Type B pancreatic cell (in vitro differentiated cells): ENCODE data around the gene HS3ST1. TPM values are rescaled to one million over a fixed set of nuclear protein-coding genes. Genes with fewer than 3 reads are reported as not detected.

Experiments used
- DNase-seq: peaks from one replicate; pipeline ENCODE4 v3.0.0; 2021; ENCODE audit warnings: mixed read lengths; ENCODE audit not compliant: unreplicated experiment; ENCODE audit errors: extremely low spot score
- H3K27ac Mint-ChIP-seq: 2 replicates; pipeline ENCODE4 v1.8.0; 2021; ENCODE audit warnings: mild to moderate bottlenecking, mixed read lengths
- H3K27me3 Mint-ChIP-seq: 2 replicates; pipeline ENCODE4 v1.8.0; 2021; ENCODE audit warnings: mixed read lengths
- H3K36me3 Mint-ChIP-seq: 2 replicates; pipeline ENCODE4 v1.8.0; 2021; ENCODE audit warnings: mixed read lengths
- H3K4me1 Mint-ChIP-seq: one replicate; pipeline ENCODE4 v1.8.0; 2021; ENCODE audit warnings: mixed read lengths; ENCODE audit not compliant: unreplicated experiment
- H3K4me3 Mint-ChIP-seq: 2 replicates; pipeline ENCODE4 v1.8.0; 2021; ENCODE audit warnings: mild to moderate bottlenecking, mixed read lengths
- H3K9me3 Mint-ChIP-seq: 2 replicates; pipeline ENCODE4 v1.8.0; 2021; ENCODE audit warnings: mixed read lengths
- CTCF ChIP-seq: fragments of 200-600 bp; sonication (generic); conservative IDR thresholded peaks from 2 replicates; pipeline ENCODE4 v1.5.0; 2021; ENCODE audit warnings: antibody characterized with exemption, mild to moderate bottlenecking
- total RNA-seq: library from RNA; stranded (reverse); gene quantifications from 2 replicates; pipeline ENCODE4 v1.2.1, GENCODE V29; 2021; ENCODE audit warnings: low replicate concordance

The HS3ST1 gene
- total RNA-seq, 1 donor from 2014 or later = 2.5 TPM

- H3K36me3 Mint-ChIP-seq = no peaks in the 10 kb centered on the region
- no peak overlapping the region for H3K4me3 Mint-ChIP-seq
- TF ChIP-seq CTCF = no peak
- peaks cover 3% of the 10 kb centered on the region for H3K4me1 Mint-ChIP-seq
- peaks cover 14% of the 10 kb centered on the region for H3K9me3 Mint-ChIP-seq
- H3K27me3 Mint-ChIP-seq = no peaks in the 10 kb centered on the region
- no peak overlapping the region for H3K27ac Mint-ChIP-seq
- DNase-seq = no peak
Measured at GRCh38 chr4:11463707-11464106, 35.0 kb upstream of the HS3ST1 start.

- TF ChIP-seq CTCF = no peak
- no peak for DNase-seq
- no peak overlapping the region for H3K4me3 Mint-ChIP-seq
- H3K9me3 Mint-ChIP-seq = peaks cover 21% of the 10 kb centered on the region
- H3K4me1 Mint-ChIP-seq = peaks cover 3% of the 10 kb centered on the region
- no peaks in the 10 kb centered on the region for H3K36me3 Mint-ChIP-seq
- H3K27ac Mint-ChIP-seq = no peak overlapping the region
- no peaks in the 10 kb centered on the region for H3K27me3 Mint-ChIP-seq
Measured at GRCh38 chr4:11456401-11456800, 27.7 kb upstream of the HS3ST1 start.

GRCh38 chr4:11455201-11455835, 26.6 kb upstream of the HS3ST1 start:
- H3K9me3 Mint-ChIP-seq = peaks cover 15% of the 10 kb centered on the region
- H3K27ac Mint-ChIP-seq = no peak overlapping the region
- DNase-seq = no peak
- no peak for TF ChIP-seq CTCF
- H3K27me3 Mint-ChIP-seq = no peaks in the 10 kb centered on the region
- H3K4me1 Mint-ChIP-seq = peaks cover 9% of the 10 kb centered on the region
- H3K4me3 Mint-ChIP-seq = no peak overlapping the region
- no peaks in the 10 kb centered on the region for H3K36me3 Mint-ChIP-seq

- no peak overlapping the region for H3K27ac Mint-ChIP-seq
- no peaks in the 10 kb centered on the region for H3K27me3 Mint-ChIP-seq
- no peak overlapping the region for H3K4me3 Mint-ChIP-seq
- no peak for TF ChIP-seq CTCF
- no peaks in the 10 kb centered on the region for H3K36me3 Mint-ChIP-seq
- no peaks in the 10 kb centered on the region for H3K9me3 Mint-ChIP-seq
- H3K4me1 Mint-ChIP-seq = peaks cover 14% of the 10 kb centered on the region
- DNase-seq = no peak
Measured at GRCh38 chr4:11451716-11452115, 23.0 kb upstream of the HS3ST1 start.

- Mint-ChIP-seq H3K36me3 (no peaks in the 10 kb centered on the region), H3K4me1 (peaks cover 11% of the 10 kb centered on the region)
Measured at GRCh38 chr4:11446155-11446811, 17.6 kb upstream of the HS3ST1 start.

More at GRCh38 chr4:11446155-11446811, 17.6 kb upstream of the HS3ST1 start:
- DNase-seq = no peak
- Mint-ChIP-seq H3K27ac (no peak overlapping the region), H3K27me3 (no peaks in the 10 kb centered on the region), H3K9me3 (no peaks in the 10 kb centered on the region), H3K4me3 (no peak overlapping the region)
- no peak for TF ChIP-seq CTCF
